HCT116 (cell line): ENCODE measurements around the gene WDR72. TPM values are rescaled to one million over a fixed set of nuclear protein-coding genes. Genes with fewer than 3 reads are reported as not detected.

ENCODE experiments used
- ATAC-seq: fragments of 200-7000 bp; cut with Tn5 transposase; 2 replicates; pipeline ENCODE4 v1.9.1; 2020; ENCODE audit warnings: mild to moderate bottlenecking, moderate library complexity
- BruUV-seq: library from RNA; stranded (reverse); fragments of 400-500 nt; replicated peaks from 2 replicates; lab custom pipeline; 2021; lab: Mats Ljungman, UMichigan
- CTCF ChIA-PET: fragments of 300-600 bp; sonication (Branson Sonifier 250); formaldehyde crosslinking; loops from one replicate; lab custom pipeline; 2021; ENCODE audit warnings: antibody characterized with exemption; lab: Charles Lee
- POLR2A ChIA-PET: fragments of 300-600, 350-600 bp; sonication (Branson Sonifier 250); formaldehyde crosslinking; loops from one replicate; lab custom pipeline; 2021; ENCODE audit warnings: antibody characterized with exemption; lab: Charles Lee
- RAD21 ChIA-PET, 2 experiments: fragments of 300-600 bp; sonication (Branson Sonifier 250); formaldehyde crosslinking; loops; one replicate each; lab custom pipeline; 2023; ENCODE audit warnings: low total read pairs in 2 of 2; ENCODE audit not compliant: uncharacterized antibody in 2 of 2, unreplicated experiment in 2 of 2, low non-redundant PET in 1 of 2; lab: Charles Lee
- DNase-seq: peaks from one replicate; pipeline ENCODE4 v3.0.0-alpha.2; 2010; ENCODE audit warnings: low read depth, low spot score
- H2AFZ ChIP-seq: fragments of 200-600 bp; shearing (Covaris generic), sonication (generic); 2 replicates; pipeline ENCODE4 v1.6.1; 2017; ENCODE audit warnings: low read depth, mixed run types, mixed read lengths, antibody characterized with exemption, low read length; ENCODE audit not compliant: poor library complexity, severe bottlenecking
- H3K27ac ChIP-seq: 2 replicates; pipeline ENCODE4 v1.5.1; 2012; ENCODE audit warnings: low read depth, low read length
- H3K27me3 ChIP-seq: fragments of 200-600 bp; sonication (generic); 2 replicates; pipeline ENCODE4 v1.6.1; 2016; ENCODE audit warnings: mixed run types, low read length, mixed read lengths; ENCODE audit not compliant: insufficient read depth
- H3K36me3 ChIP-seq, 2 experiments: fragments of 200-500 bp in 1 of 2; fragments of 200-600 bp in 1 of 2; sonication (Bioruptor generic) in 1 of 2; sonication (generic) in 1 of 2; 2 replicates each; pipeline versions ENCODE4 v1.5.1 to v1.6.1; 2014 to 2016; ENCODE audit warnings: low read length in 2 of 2, inconsistent platforms in 1 of 2, mixed read lengths in 1 of 2, mixed run types in 1 of 2; ENCODE audit not compliant: insufficient read depth in 2 of 2, control insufficient read depth in 1 of 2
- H3K4me1 ChIP-seq, 2 experiments: fragments of 200-600 bp in 1 of 2; sonication (generic) in 1 of 2; 2 replicates each; pipeline versions ENCODE4 v1.5.1 to v1.6.1; 2012 to 2017; ENCODE audit warnings: low read length in 2 of 2, inconsistent platforms in 1 of 2, mild to moderate bottlenecking in 1 of 2, mixed read lengths in 1 of 2, mixed run types in 1 of 2, moderate library complexity in 1 of 2; ENCODE audit not compliant: insufficient read depth in 2 of 2, control insufficient read depth in 1 of 2
- H3K4me2 ChIP-seq: fragments of 200-600 bp; sonication (generic); 2 replicates; pipeline ENCODE4 v1.6.1; 2017; ENCODE audit warnings: mixed run types, low read length, mixed read lengths
- H3K4me3 ChIP-seq, 2 experiments: fragments of 200-600 bp in 1 of 2; sonication (generic) in 1 of 2; replicated peaks in 1 of 2; 2 replicates each; pipeline ENCODE4 v1.5.1; 2011 to 2016; ENCODE audit warnings: low read length in 2 of 2, control low read depth in 1 of 2, low read depth in 1 of 2, mild to moderate bottlenecking in 1 of 2, mixed read lengths in 1 of 2, mixed run types in 1 of 2
- H3K79me2 ChIP-seq: fragments of 200-600 bp; sonication (generic); 2 replicates; pipeline ENCODE4 v1.6.1; 2017; ENCODE audit warnings: mild to moderate bottlenecking, mixed run types, low read length, moderate library complexity, mixed read lengths; ENCODE audit not compliant: insufficient read depth
- H3K9ac ChIP-seq: fragments of 200-600 bp; sonication (generic); 2 replicates; pipeline ENCODE4 v1.6.1; 2016; ENCODE audit warnings: low read length, mixed read lengths
- H3K9me2 ChIP-seq: fragments of 200-600 bp; sonication (generic), shearing (Covaris generic); 2 replicates; pipeline ENCODE4 v1.6.1; 2017; ENCODE audit warnings: mixed run types, mild to moderate bottlenecking, moderate library complexity; ENCODE audit not compliant: insufficient read depth
- H3K9me3 ChIP-seq, 2 experiments: fragments of 200-500 bp in 1 of 2; fragments of 200-600 bp in 1 of 2; sonication (Bioruptor generic) in 1 of 2; sonication (generic) in 1 of 2; 2 replicates each; pipeline ENCODE4 v1.6.1; 2014 to 2017; ENCODE audit warnings: low read length in 2 of 2, mixed read lengths in 2 of 2, inconsistent platforms in 1 of 2, low read depth in 1 of 2, mild to moderate bottlenecking in 1 of 2, mixed run types in 1 of 2, moderate library complexity in 1 of 2; ENCODE audit not compliant: control insufficient read depth in 1 of 2, insufficient read depth in 1 of 2
- H4K20me1 ChIP-seq: fragments of 200-600 bp; sonication (generic), shearing (Covaris generic); 2 replicates; pipeline ENCODE4 v1.6.1; 2017; ENCODE audit warnings: mixed run types, mild to moderate bottlenecking, moderate library complexity; ENCODE audit not compliant: insufficient read depth
- CBX3 ChIP-seq: IDR thresholded peaks from 2 replicates; pipeline ENCODE4 v1.6.1; 2012; ENCODE audit warnings: low read depth
- CEBPB ChIP-seq: IDR thresholded peaks from 2 replicates; pipeline ENCODE4 v1.6.1; 2012; ENCODE audit warnings: low read depth
- CTCF ChIP-seq, 3 experiments: fragments of 200-600 bp in 1 of 3; sonication (generic) in 1 of 3; IDR thresholded peaks in 2 of 3; conservative IDR thresholded peaks in 1 of 3; 2 replicates each; pipeline ENCODE4 v1.5.1; 2012 to 2017; ENCODE audit warnings: low read depth in 2 of 3, low read length in 2 of 3, antibody characterized with exemption in 1 of 3, borderline replicate concordance in 1 of 3, control low read depth in 1 of 3, mild to moderate bottlenecking in 1 of 3, mixed read lengths in 1 of 3, mixed run types in 1 of 3, moderate library complexity in 1 of 3; ENCODE audit not compliant: insufficient read depth in 1 of 3
- EGR1 ChIP-seq: IDR thresholded peaks from 2 replicates; pipeline ENCODE4 v1.6.1; 2012; ENCODE audit warnings: low read depth
- ELF1 ChIP-seq: IDR thresholded peaks from 2 replicates; pipeline ENCODE4 v1.6.1; 2012; ENCODE audit warnings: low read depth, borderline replicate concordance
- EZH2 ChIP-seq: fragments of 200-600 bp; sonication (generic); IDR thresholded peaks from 2 replicates; pipeline ENCODE4 v1.6.1; 2017; ENCODE audit warnings: antibody characterized with exemption, mixed run types
- EZH2phosphoT487 ChIP-seq: fragments of 200-600 bp; IDR thresholded peaks from 2 replicates; pipeline ENCODE4 v1.6.1; 2018; ENCODE audit warnings: antibody characterized with exemption, borderline replicate concordance
- JUND ChIP-seq: IDR thresholded peaks from 2 replicates; pipeline ENCODE4 v1.6.1; 2012
- POLR2A ChIP-seq: IDR thresholded peaks from 2 replicates; pipeline ENCODE4 v1.7.0; 2011; ENCODE audit warnings: borderline replicate concordance; ENCODE audit not compliant: insufficient read depth, insufficient read length; ENCODE audit errors: extremely low read depth
- POLR2AphosphoS5 ChIP-seq: IDR thresholded peaks from 2 replicates; pipeline ENCODE4 v1.6.1; 2011; ENCODE audit warnings: mild to moderate bottlenecking, low read depth, low read length, moderate library complexity
- RAD21 ChIP-seq: IDR thresholded peaks from 2 replicates; pipeline ENCODE4 v1.6.1; 2012; ENCODE audit warnings: low read depth, mild to moderate bottlenecking
- SIN3A ChIP-seq: IDR thresholded peaks from 2 replicates; pipeline ENCODE4 v1.6.1; 2012; ENCODE audit warnings: low read depth
- SP1 ChIP-seq: IDR thresholded peaks from 2 replicates; pipeline ENCODE4 v1.6.1; 2012; ENCODE audit warnings: low read depth
- SRF ChIP-seq: IDR thresholded peaks from 2 replicates; pipeline ENCODE4 v1.6.1; 2012; ENCODE audit warnings: low read depth
- TCF7L2 ChIP-seq: IDR thresholded peaks from 2 replicates; pipeline ENCODE4 v1.7.0; 2011; ENCODE audit warnings: borderline replicate concordance, inconsistent platforms; ENCODE audit not compliant: insufficient read depth, insufficient read length; ENCODE audit errors: extremely low read depth
- ZBTB33 ChIP-seq: IDR thresholded peaks from 2 replicates; pipeline ENCODE4 v1.6.1; 2011; ENCODE audit warnings: mild to moderate bottlenecking, low read length, moderate library complexity; ENCODE audit not compliant: insufficient replicate concordance; ENCODE audit errors: extremely low read depth
- ZFX ChIP-seq: fragments of 450-650 bp; IDR thresholded peaks from 2 replicates; pipeline ENCODE4 v1.6.1; 2017
- ZNF274 ChIP-seq: fragments of 200-500 bp; sonication (Bioruptor generic); IDR thresholded peaks from 2 replicates; pipeline ENCODE4 v1.6.1; 2014; ENCODE audit warnings: mild to moderate bottlenecking, low read depth, low read length, inconsistent platforms
- intact Hi-C: fragments of 100-400 bp; cut with micrococcal nuclease; formaldehyde crosslinking; loops from 2 replicates; pipeline ENCODE4 v1.10.0; 2022
- total RNA-seq: library from RNA; stranded (reverse); gene quantifications from one replicate; pipeline ENCODE4 v1.2.1, GENCODE V29; 2021; ENCODE audit not compliant: unreplicated experiment
- TF ChIP-seq, protein P1 (sequence below): IDR thresholded peaks from 2 replicates; pipeline ENCODE4 v1.6.1; 2012

WDR72 gene
- total RNA-seq, 1 experiment from 2014 or later: 5.8 TPM

- no peak overlapping the region for H3K4me2 ChIP-seq
- H3K4me1 ChIP-seq: no peaks in the 10 kb centered on the region
- no peak overlapping the region for H3K4me3 ChIP-seq
- H3K9me2 ChIP-seq: no peaks in the 10 kb centered on the region
- no peaks in the 10 kb centered on the region for H3K36me3 ChIP-seq
- H3K9me3 ChIP-seq: no peaks in the 10 kb centered on the region
- H3K9ac ChIP-seq: no peak overlapping the region
- H2AFZ ChIP-seq: no peak overlapping the region
- ATAC-seq: no peak
- H3K79me2 ChIP-seq: no peaks in the 10 kb centered on the region
- BruUV-seq: no TSS peak
- ChIA-PET CTCF (no interaction called here), RAD21 (no interaction called here), POLR2A (no interaction called here)
- DNase-seq: no peak
- intact Hi-C loops: no loop called here
- no peaks in the 10 kb centered on the region for H3K27me3 ChIP-seq
- TF ChIP-seq EGR1 (no peak), ZFX (no peak), POLR2AphosphoS5 (no peak)
- H3K27ac ChIP-seq: no peak overlapping the region
- no peaks in the 10 kb centered on the region for H4K20me1 ChIP-seq
These were observed 231.5 kb downstream of the WDR72 start for GRCh38 chr15:53527996-53528395.

DNA sequence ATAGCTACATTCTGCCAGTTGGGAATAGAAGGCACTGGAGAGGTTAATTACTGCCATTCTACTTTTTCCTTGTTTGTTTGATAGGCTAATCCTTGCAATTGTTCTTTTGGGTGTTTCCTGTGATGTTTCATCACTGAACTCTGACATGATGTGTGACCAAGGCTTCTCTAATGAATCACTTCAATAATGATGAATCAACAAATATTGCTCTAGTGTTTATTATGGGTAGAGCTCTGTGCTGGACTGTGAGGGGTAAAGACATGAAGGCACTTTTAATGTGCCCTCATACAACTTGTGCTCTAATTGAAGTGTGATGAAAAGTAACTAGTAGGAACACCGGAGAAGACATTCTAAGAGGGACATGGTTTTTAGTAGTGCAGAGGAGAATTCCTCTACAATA is 233.6 kb downstream of the WDR72 start:
- H3K27me3 ChIP-seq: no peaks in the 10 kb centered on the region
- intact Hi-C loops: no loop called here
- BruUV-seq: no TSS peak
- ATAC-seq (no peak), DNase-seq (no peak)
- no peak for TF ChIP-seq POLR2A
- TF ChIP-seq EZH2phosphoT487: no peak
- no peak for TF ChIP-seq SRF
- no peak for TF ChIP-seq ELF1
- TF ChIP-seq RAD21: no peak
- no peak for TF ChIP-seq JUND
- no peak for TF ChIP-seq SP1
- TF ChIP-seq SIN3A: no peak
- no peak for TF ChIP-seq CEBPB
- no peak for TF ChIP-seq EZH2
- TF ChIP-seq ZNF274: no peak
- TF ChIP-seq, protein P1, sequence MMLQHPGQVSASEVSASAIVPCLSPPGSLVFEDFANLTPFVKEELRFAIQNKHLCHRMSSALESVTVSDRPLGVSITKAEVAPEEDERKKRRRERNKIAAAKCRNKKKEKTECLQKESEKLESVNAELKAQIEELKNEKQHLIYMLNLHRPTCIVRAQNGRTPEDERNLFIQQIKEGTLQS: no peak
- no peak for TF ChIP-seq CTCF (IDR thresholded peaks at IDR 0.05 in 2 of 3, conservative IDR thresholded peaks at IDR 0.05 in 1 of 3; ENCODE audit: borderline replicate concordance in 1 of 3, insufficient read depth in 1 of 3, low read depth in 2 of 3, low read length in 2 of 3)
- no peak for TF ChIP-seq ZBTB33
- no peak for TF ChIP-seq CBX3
- no peak for TF ChIP-seq TCF7L2
- RAD21 ChIA-PET: no interaction called here
- H2AFZ ChIP-seq: no peak overlapping the region
- no peaks in the 10 kb centered on the region; a peak in 1 of 4 replicates for H3K9me3 ChIP-seq
- H4K20me1 ChIP-seq: no peaks in the 10 kb centered on the region
- no peak overlapping the region for H3K9ac ChIP-seq
- H3K4me1 ChIP-seq: no peaks in the 10 kb centered on the region
- no peaks in the 10 kb centered on the region for H3K79me2 ChIP-seq
- no peak overlapping the region for H3K4me2 ChIP-seq
- no peak overlapping the region for H3K27ac ChIP-seq
- no peaks in the 10 kb centered on the region for H3K36me3 ChIP-seq
- no peaks in the 10 kb centered on the region for H3K9me2 ChIP-seq
- no peak overlapping the region for H3K4me3 ChIP-seq
- CTCF ChIA-PET: no interaction called here
- POLR2A ChIA-PET: no interaction called here
